Left hindlimb (tissue), 1 donor: Measurements from ENCODE around the gene NKD1.

ENCODE experiments used
- DNase-seq: peaks from one replicate; pipeline ENCODE4 v3.0.0-alpha.2; 2018

Gene NKD1

GRCh38 chr16:50697881-50698767 is 149.9 kb downstream of the NKD1 start:
- no peak for DNase-seq
